Activated naive CD8-positive, alpha-beta T cell (primary cell): ENCODE measurements around the gene DMD.
"Not testable (repeated sequence)": the region's sequence is repeated elsewhere in the genome, so short reads cannot be mapped to it uniquely, and the experiment has no call there.

Source experiments
- H3K27ac Mint-ChIP-seq: one replicate; pipeline ENCODE4 v1.8.0; 2021; ENCODE audit warnings: mixed read lengths
- H3K27me3 Mint-ChIP-seq: one replicate; pipeline ENCODE4 v1.8.0; 2021; ENCODE audit warnings: mixed read lengths
- H3K36me3 Mint-ChIP-seq: one replicate; pipeline ENCODE4 v1.8.0; 2021; ENCODE audit warnings: mixed read lengths
- H3K4me1 Mint-ChIP-seq: one replicate; pipeline ENCODE4 v1.8.0; 2021; ENCODE audit warnings: low read depth, mixed read lengths
- H3K4me3 Mint-ChIP-seq: one replicate; pipeline ENCODE4 v1.8.0; 2021; ENCODE audit warnings: mild to moderate bottlenecking, mixed read lengths
- H3K9me3 Mint-ChIP-seq: one replicate; pipeline ENCODE4 v1.8.0; 2021; ENCODE audit warnings: low read depth, mixed read lengths

The DMD gene

GRCh38 chrX:33128048-33128805 is 83.1 kb downstream of the DMD start:
- Mint-ChIP-seq H3K4me1 (no peaks in the 10 kb centered on the region), H3K9me3 (no peaks in the 10 kb centered on the region), H3K27ac (no peak overlapping the region), H3K27me3 (no peaks in the 10 kb centered on the region), H3K4me3 (no peak overlapping the region), H3K36me3 (no peaks in the 10 kb centered on the region)

- no peak overlapping the region for H3K27ac Mint-ChIP-seq
- H3K27me3 Mint-ChIP-seq, result no peaks in the 10 kb centered on the region
- H3K9me3 Mint-ChIP-seq, result no peaks in the 10 kb centered on the region
- no peaks in the 10 kb centered on the region for H3K4me1 Mint-ChIP-seq
- no peak overlapping the region for H3K4me3 Mint-ChIP-seq
- no peaks in the 10 kb centered on the region for H3K36me3 Mint-ChIP-seq
Observed at GRCh38 chrX:33126469-33126868, 84.9 kb downstream of the DMD start.

- no peak overlapping the region for H3K27ac Mint-ChIP-seq
- H3K4me3 Mint-ChIP-seq, result no peak overlapping the region
- no peaks in the 10 kb centered on the region for H3K36me3 Mint-ChIP-seq
- H3K9me3 Mint-ChIP-seq, result no peaks in the 10 kb centered on the region
- no peaks in the 10 kb centered on the region for H3K4me1 Mint-ChIP-seq
- H3K27me3 Mint-ChIP-seq, result no peaks in the 10 kb centered on the region
Observed at GRCh38 chrX:33109858-33110257, 101.5 kb downstream of the DMD start.

- Mint-ChIP-seq H3K36me3 (no peaks in the 10 kb centered on the region), H3K4me3 (no peak overlapping the region), H3K27me3 (no peaks in the 10 kb centered on the region), H3K9me3 (no peaks in the 10 kb centered on the region), H3K27ac (no peak overlapping the region), H3K4me1 (no peaks in the 10 kb centered on the region)
Observed at GRCh38 chrX:33106737-33107136, 104.6 kb downstream of the DMD start.

GRCh38 chrX:33095079-33095478 is 116.3 kb downstream of the DMD start:
- Mint-ChIP-seq H3K27ac (no peak overlapping the region), H3K9me3 (no peaks in the 10 kb centered on the region), H3K4me1 (no peaks in the 10 kb centered on the region), H3K4me3 (no peak overlapping the region), H3K27me3 (no peaks in the 10 kb centered on the region), H3K36me3 (no peaks in the 10 kb centered on the region)

GRCh38 chrX:33087411-33087810 is 123.9 kb downstream of the DMD start:
- Mint-ChIP-seq H3K4me1 (no peaks in the 10 kb centered on the region), H3K4me3 (no peak overlapping the region), H3K36me3 (no peaks in the 10 kb centered on the region), H3K27ac (no peak overlapping the region), H3K9me3 (no peaks in the 10 kb centered on the region), H3K27me3 (no peaks in the 10 kb centered on the region)

- Mint-ChIP-seq H3K27ac (no peak overlapping the region), H3K4me1 (no peaks in the 10 kb centered on the region), H3K27me3 (no peaks in the 10 kb centered on the region), H3K36me3 (no peaks in the 10 kb centered on the region), H3K4me3 (no peak overlapping the region), H3K9me3 (no peaks in the 10 kb centered on the region)
Observed at GRCh38 chrX:33086886-33087285, 124.5 kb downstream of the DMD start.

- Mint-ChIP-seq H3K27ac (no peak overlapping the region), H3K27me3 (no peaks in the 10 kb centered on the region), H3K9me3 (no peaks in the 10 kb centered on the region), H3K4me1 (no peaks in the 10 kb centered on the region), H3K36me3 (no peaks in the 10 kb centered on the region), H3K4me3 (no peak overlapping the region)
Observed at GRCh38 chrX:33082371-33082770, 129.0 kb downstream of the DMD start.

GRCh38 chrX:33078273-33078672 is 133.1 kb downstream of the DMD start:
- Mint-ChIP-seq H3K9me3 (no peaks in the 10 kb centered on the region), H3K36me3 (no peaks in the 10 kb centered on the region), H3K4me3 (no peak overlapping the region), H3K4me1 (no peaks in the 10 kb centered on the region), H3K27ac (no peak overlapping the region), H3K27me3 (no peaks in the 10 kb centered on the region)

GRCh38 chrX:33073660-33074059 is 137.7 kb downstream of the DMD start:
- H3K4me3 Mint-ChIP-seq, H3K9me3 Mint-ChIP-seq, H3K4me1 Mint-ChIP-seq, H3K27me3 Mint-ChIP-seq, H3K36me3 Mint-ChIP-seq, H3K27ac Mint-ChIP-seq: not testable (repeated sequence)

GRCh38 chrX:33065415-33065814 is 145.9 kb downstream of the DMD start:
- H3K4me1 Mint-ChIP-seq, result no peaks in the 10 kb centered on the region
- no peak overlapping the region for H3K4me3 Mint-ChIP-seq
- H3K27me3 Mint-ChIP-seq, result no peaks in the 10 kb centered on the region
- H3K27ac Mint-ChIP-seq, result no peak overlapping the region
- no peaks in the 10 kb centered on the region for H3K36me3 Mint-ChIP-seq
- H3K9me3 Mint-ChIP-seq, result no peaks in the 10 kb centered on the region

- Mint-ChIP-seq H3K9me3 (no peaks in the 10 kb centered on the region), H3K27ac (no peak overlapping the region), H3K4me1 (no peaks in the 10 kb centered on the region), H3K36me3 (no peaks in the 10 kb centered on the region), H3K4me3 (no peak overlapping the region), H3K27me3 (no peaks in the 10 kb centered on the region)
Observed at GRCh38 chrX:33062041-33062440, 149.3 kb downstream of the DMD start.

- Mint-ChIP-seq H3K4me3 (no peak overlapping the region), H3K9me3 (no peaks in the 10 kb centered on the region), H3K27me3 (no peaks in the 10 kb centered on the region), H3K4me1 (no peaks in the 10 kb centered on the region), H3K27ac (no peak overlapping the region), H3K36me3 (no peaks in the 10 kb centered on the region)
Observed at GRCh38 chrX:33053001-33053400, 158.3 kb downstream of the DMD start.

- Mint-ChIP-seq H3K4me1 (no peaks in the 10 kb centered on the region), H3K36me3 (no peaks in the 10 kb centered on the region), H3K4me3 (no peak overlapping the region), H3K9me3 (no peaks in the 10 kb centered on the region), H3K27ac (no peak overlapping the region), H3K27me3 (no peaks in the 10 kb centered on the region)
Observed at GRCh38 chrX:33045882-33046281, 165.5 kb downstream of the DMD start.

GRCh38 chrX:33045245-33045644 is 166.1 kb downstream of the DMD start:
- Mint-ChIP-seq H3K9me3 (no peaks in the 10 kb centered on the region), H3K27me3 (no peaks in the 10 kb centered on the region), H3K4me3 (no peak overlapping the region), H3K36me3 (no peaks in the 10 kb centered on the region), H3K27ac (no peak overlapping the region), H3K4me1 (no peaks in the 10 kb centered on the region)

- Mint-ChIP-seq H3K4me1 (no peaks in the 10 kb centered on the region), H3K27ac (no peak overlapping the region), H3K9me3 (no peaks in the 10 kb centered on the region), H3K36me3 (no peaks in the 10 kb centered on the region), H3K4me3 (no peak overlapping the region), H3K27me3 (no peaks in the 10 kb centered on the region)
Observed at GRCh38 chrX:33041141-33041540, 170.2 kb downstream of the DMD start.
